WTC11 (cell line): Measurements from ENCODE around the gene MUC4. TPM values are rescaled to one million over a fixed set of nuclear protein-coding genes. Genes with fewer than 3 reads are reported as not detected.

Experiments used
- ATAC-seq: fragments of 200-7000 bp; cut with Tn5 transposase; 2 replicates; pipeline ENCODE4 v1.10.0; 2021; ENCODE audit warnings: mild to moderate bottlenecking, moderate library complexity
- CTCF ChIA-PET: fragments of 300-600 bp; sonication (Branson Sonifier 250); formaldehyde crosslinking; loops from one replicate; lab custom pipeline; 2021; ENCODE audit warnings: antibody characterized with exemption; lab: Charles Lee
- POLR2A ChIA-PET: fragments of 350-600 bp; sonication (Branson Sonifier 250); formaldehyde crosslinking; loops from one replicate; lab custom pipeline; 2021; ENCODE audit warnings: antibody characterized with exemption; lab: Charles Lee
- DNase-seq: peaks from one replicate; pipeline ENCODE4 v3.0.0; 2021; ENCODE audit warnings: low spot score
- H3K27ac Mint-ChIP-seq: 2 replicates; pipeline ENCODE4 v1.8.0; 2021; ENCODE audit warnings: mixed read lengths
- H3K27me3 Mint-ChIP-seq: 2 replicates; pipeline ENCODE4 v1.8.0; 2021; ENCODE audit warnings: low read depth, mild to moderate bottlenecking, moderate library complexity, mixed read lengths
- H3K36me3 Mint-ChIP-seq: 2 replicates; pipeline ENCODE4 v1.8.0; 2021; ENCODE audit warnings: mixed read lengths
- H3K4me1 Mint-ChIP-seq: 2 replicates; pipeline ENCODE4 v1.8.0; 2022; ENCODE audit warnings: mixed read lengths
- H3K4me3 Mint-ChIP-seq: 2 replicates; pipeline ENCODE4 v1.8.0; 2021; ENCODE audit warnings: mild to moderate bottlenecking, moderate library complexity, mixed read lengths
- H3K9me3 Mint-ChIP-seq: 2 replicates; pipeline ENCODE4 v1.8.0; 2021; ENCODE audit warnings: mixed read lengths
- ELF4 ChIP-seq: sonication (generic); formaldehyde crosslinking; IDR thresholded peaks from 2 replicates; pipeline ENCODE4 v1.8.1; 2022; ENCODE audit warnings: low read depth, mild to moderate bottlenecking, moderate library complexity, missing genetic modification reagents
- FOXP1 ChIP-seq: sonication (generic); formaldehyde crosslinking; IDR thresholded peaks from 2 replicates; pipeline ENCODE4 v1.8.0; 2022; ENCODE audit warnings: missing genetic modification reagents, mild to moderate bottlenecking, moderate library complexity, borderline replicate concordance
- OVOL2 ChIP-seq: fragments of 250-450 bp; sonication (Bioruptor Pico); IDR thresholded peaks from 2 replicates; pipeline ENCODE4 v1.9.0; 2021; ENCODE audit warnings: mild to moderate bottlenecking, borderline replicate concordance
- SP1 ChIP-seq: sonication (generic); formaldehyde crosslinking; conservative IDR thresholded peaks from 2 replicates; pipeline ENCODE4 v1.8.1; 2022; ENCODE audit warnings: missing genetic modification reagents
- TCF7 ChIP-seq: sonication (generic); formaldehyde crosslinking; IDR thresholded peaks from 2 replicates; pipeline ENCODE4 v1.8.0; 2022; ENCODE audit warnings: mild to moderate bottlenecking, low read depth, missing genetic modification reagents, moderate library complexity
- TEAD1 ChIP-seq: sonication (generic); formaldehyde crosslinking; IDR thresholded peaks from 2 replicates; pipeline ENCODE4 v1.8.0; 2022; ENCODE audit warnings: mild to moderate bottlenecking, missing genetic modification reagents
- ZNF423 ChIP-seq: fragments of 250-450 bp; sonication (Bioruptor Pico); IDR thresholded peaks from 2 replicates; pipeline ENCODE4 v2.1.2; 2022; ENCODE audit warnings: mild to moderate bottlenecking, moderate library complexity
- total RNA-seq: library from RNA; stranded (reverse); gene quantifications from 3 replicates; pipeline ENCODE4 v1.2.3, GENCODE V29; 2021
- TF ChIP-seq, protein P1 (sequence below): sonication (generic); formaldehyde crosslinking; IDR thresholded peaks from 2 replicates; pipeline ENCODE4 v1.8.1; 2023; ENCODE audit warnings: mild to moderate bottlenecking, missing genetic modification reagents, borderline replicate concordance
- TF ChIP-seq, protein P2 (sequence below): sonication (generic); formaldehyde crosslinking; IDR thresholded peaks from 2 replicates; pipeline ENCODE4 v1.8.1; 2023; ENCODE audit warnings: mild to moderate bottlenecking, missing genetic modification reagents, moderate library complexity
- TF ChIP-seq, protein P3 (sequence below): fragments of 250-450 bp; sonication (Bioruptor Pico); IDR thresholded peaks from 2 replicates; pipeline ENCODE4 v1.9.0; 2021; ENCODE audit warnings: mild to moderate bottlenecking
- TF ChIP-seq, protein P4 (sequence below): sonication (generic); formaldehyde crosslinking; conservative IDR thresholded peaks from 2 replicates; pipeline ENCODE4 v1.8.1; 2022; ENCODE audit warnings: mild to moderate bottlenecking, missing genetic modification reagents
- TF ChIP-seq, protein P5 (sequence below): sonication (generic); formaldehyde crosslinking; IDR thresholded peaks from 2 replicates; pipeline ENCODE4 v1.8.1; 2022; ENCODE audit warnings: missing genetic modification reagents, borderline replicate concordance
- TF ChIP-seq, protein P6 (sequence below): sonication (generic); formaldehyde crosslinking; IDR thresholded peaks from 2 replicates; pipeline ENCODE4 v1.8.1; 2023; ENCODE audit warnings: mild to moderate bottlenecking, missing genetic modification reagents

The MUC4 gene
- total RNA-seq, 1 experiment from 2014 or later, result 2.1 TPM

DNA sequence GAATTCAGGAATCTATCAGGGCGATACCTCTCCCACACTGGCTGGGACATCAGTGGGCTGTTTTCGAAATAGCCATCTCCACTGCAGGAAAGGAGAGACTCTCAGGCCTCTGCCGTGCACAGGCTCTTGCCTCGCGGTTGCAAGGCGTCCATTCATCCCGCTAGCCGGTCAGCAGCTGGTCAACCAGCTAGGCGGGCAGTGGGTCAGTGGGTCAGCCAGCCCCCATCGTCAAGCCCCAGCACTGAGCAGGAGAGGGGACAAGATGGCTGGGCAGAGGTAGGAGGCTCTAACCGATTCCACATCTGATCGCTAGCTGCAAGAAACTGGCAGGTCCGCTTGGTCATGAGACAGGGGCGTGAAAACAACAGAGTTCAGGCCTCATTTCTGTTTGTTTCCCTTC is 45.1 kb downstream of the MUC4 start:
- Mint-ChIP-seq H3K4me1 (peaks cover 3% of the 10 kb centered on the region; the same call in 1 of the 2 replicates), H3K36me3 (no peaks in the 10 kb centered on the region), H3K9me3 (peaks cover 3% of the 10 kb centered on the region; the same call in 1 of the 2 replicates), H3K27ac (no peak overlapping the region), H3K27me3 (no peaks in the 10 kb centered on the region; the same call in 1 of the 2 replicates), H3K4me3 (no peak overlapping the region)
- POLR2A ChIA-PET, result no interaction called here
- CTCF ChIA-PET, result no interaction called here
- ATAC-seq, result no peak
- TF ChIP-seq, protein P1, sequence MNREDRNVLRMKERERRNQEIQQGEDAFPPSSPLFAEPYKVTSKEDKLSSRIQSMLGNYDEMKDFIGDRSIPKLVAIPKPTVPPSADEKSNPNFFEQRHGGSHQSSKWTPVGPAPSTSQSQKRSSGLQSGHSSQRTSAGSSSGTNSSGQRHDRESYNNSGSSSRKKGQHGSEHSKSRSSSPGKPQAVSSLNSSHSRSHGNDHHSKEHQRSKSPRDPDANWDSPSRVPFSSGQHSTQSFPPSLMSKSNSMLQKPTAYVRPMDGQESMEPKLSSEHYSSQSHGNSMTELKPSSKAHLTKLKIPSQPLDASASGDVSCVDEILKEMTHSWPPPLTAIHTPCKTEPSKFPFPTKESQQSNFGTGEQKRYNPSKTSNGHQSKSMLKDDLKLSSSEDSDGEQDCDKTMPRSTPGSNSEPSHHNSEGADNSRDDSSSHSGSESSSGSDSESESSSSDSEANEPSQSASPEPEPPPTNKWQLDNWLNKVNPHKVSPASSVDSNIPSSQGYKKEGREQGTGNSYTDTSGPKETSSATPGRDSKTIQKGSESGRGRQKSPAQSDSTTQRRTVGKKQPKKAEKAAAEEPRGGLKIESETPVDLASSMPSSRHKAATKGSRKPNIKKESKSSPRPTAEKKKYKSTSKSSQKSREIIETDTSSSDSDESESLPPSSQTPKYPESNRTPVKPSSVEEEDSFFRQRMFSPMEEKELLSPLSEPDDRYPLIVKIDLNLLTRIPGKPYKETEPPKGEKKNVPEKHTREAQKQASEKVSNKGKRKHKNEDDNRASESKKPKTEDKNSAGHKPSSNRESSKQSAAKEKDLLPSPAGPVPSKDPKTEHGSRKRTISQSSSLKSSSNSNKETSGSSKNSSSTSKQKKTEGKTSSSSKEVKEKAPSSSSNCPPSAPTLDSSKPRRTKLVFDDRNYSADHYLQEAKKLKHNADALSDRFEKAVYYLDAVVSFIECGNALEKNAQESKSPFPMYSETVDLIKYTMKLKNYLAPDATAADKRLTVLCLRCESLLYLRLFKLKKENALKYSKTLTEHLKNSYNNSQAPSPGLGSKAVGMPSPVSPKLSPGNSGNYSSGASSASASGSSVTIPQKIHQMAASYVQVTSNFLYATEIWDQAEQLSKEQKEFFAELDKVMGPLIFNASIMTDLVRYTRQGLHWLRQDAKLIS (CRISPR knock-in tag), result no peak
- TF ChIP-seq TCF7 (CRISPR knock-in tag) (no peak), ELF4 (CRISPR knock-in tag) (no peak)
- DNase-seq, result no peak

DNA sequence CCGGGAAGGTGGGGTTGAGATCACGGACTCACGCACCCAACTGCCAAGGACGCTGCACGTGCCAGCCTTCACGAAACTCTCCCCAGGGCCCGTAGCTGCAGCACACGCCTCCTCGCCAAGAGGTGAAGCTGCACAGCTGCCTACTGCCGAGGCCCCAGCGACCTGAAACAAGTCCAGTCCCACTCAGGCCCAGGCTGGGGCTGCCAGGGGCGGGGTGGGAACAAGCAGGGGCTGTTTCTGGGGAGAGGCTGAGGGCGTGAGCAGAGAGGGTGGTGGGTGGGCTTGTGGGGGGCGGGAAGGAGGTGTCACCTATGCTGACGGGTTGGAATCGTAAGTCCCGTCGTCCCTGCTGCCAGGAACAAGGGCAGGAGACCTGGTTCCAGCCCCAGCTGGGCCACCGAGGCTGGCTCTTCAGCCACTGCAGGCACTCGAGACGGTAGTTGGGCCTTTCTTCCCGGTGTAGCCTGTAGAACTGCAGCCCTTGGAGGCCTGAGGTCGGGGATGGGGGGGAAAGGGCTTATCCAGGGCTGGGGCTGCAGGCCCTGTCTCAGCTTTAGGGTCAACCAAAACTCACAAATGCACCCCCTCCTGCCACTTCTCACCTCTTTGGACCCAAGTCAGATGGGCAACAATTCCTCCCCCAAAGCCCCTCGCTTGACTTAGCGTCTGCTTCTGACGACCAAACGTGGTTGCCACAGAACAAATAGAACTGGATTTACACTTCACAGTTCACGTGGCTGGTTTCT is 46.6 kb downstream of the MUC4 start:
- Mint-ChIP-seq H3K27ac (no peak overlapping the region), H3K4me1 (peaks cover 3% of the 10 kb centered on the region; the same call in 1 of the 2 replicates), H3K9me3 (peaks cover 3% of the 10 kb centered on the region; the same call in 1 of the 2 replicates), H3K4me3 (no peak overlapping the region), H3K36me3 (no peaks in the 10 kb centered on the region), H3K27me3 (no peaks in the 10 kb centered on the region; the same call in 1 of the 2 replicates)
- CTCF ChIA-PET, result interaction anchor here (0.6 to 1.3 kb wide), 3 partner anchors 17 to 1009 kb away, joined by 3 to 6 read pairs (median 3); no protein-coding TSS in a partner anchor
- ATAC-seq, result no peak
- DNase-seq, result no peak
- TF ChIP-seq SP1 (CRISPR knock-in tag), result no peak
- TF ChIP-seq TEAD1 (CRISPR knock-in tag), result no peak
- TF ChIP-seq, protein P2, sequence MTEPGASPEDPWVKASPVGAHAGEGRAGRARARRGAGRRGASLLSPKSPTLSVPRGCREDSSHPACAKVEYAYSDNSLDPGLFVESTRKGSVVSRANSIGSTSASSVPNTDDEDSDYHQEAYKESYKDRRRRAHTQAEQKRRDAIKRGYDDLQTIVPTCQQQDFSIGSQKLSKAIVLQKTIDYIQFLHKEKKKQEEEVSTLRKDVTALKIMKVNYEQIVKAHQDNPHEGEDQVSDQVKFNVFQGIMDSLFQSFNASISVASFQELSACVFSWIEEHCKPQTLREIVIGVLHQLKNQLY, result no peak
- TF ChIP-seq, protein P3, sequence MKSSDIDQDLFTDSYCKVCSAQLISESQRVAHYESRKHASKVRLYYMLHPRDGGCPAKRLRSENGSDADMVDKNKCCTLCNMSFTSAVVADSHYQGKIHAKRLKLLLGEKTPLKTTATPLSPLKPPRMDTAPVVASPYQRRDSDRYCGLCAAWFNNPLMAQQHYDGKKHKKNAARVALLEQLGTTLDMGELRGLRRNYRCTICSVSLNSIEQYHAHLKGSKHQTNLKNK (CRISPR knock-in tag), result no peak
- TF ChIP-seq OVOL2, result no peak
- no peak for TF ChIP-seq ZNF423 (CRISPR knock-in tag)
- TF ChIP-seq, protein P4, sequence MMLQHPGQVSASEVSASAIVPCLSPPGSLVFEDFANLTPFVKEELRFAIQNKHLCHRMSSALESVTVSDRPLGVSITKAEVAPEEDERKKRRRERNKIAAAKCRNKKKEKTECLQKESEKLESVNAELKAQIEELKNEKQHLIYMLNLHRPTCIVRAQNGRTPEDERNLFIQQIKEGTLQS, result no peak
- POLR2A ChIA-PET, result no interaction called here

DNA sequence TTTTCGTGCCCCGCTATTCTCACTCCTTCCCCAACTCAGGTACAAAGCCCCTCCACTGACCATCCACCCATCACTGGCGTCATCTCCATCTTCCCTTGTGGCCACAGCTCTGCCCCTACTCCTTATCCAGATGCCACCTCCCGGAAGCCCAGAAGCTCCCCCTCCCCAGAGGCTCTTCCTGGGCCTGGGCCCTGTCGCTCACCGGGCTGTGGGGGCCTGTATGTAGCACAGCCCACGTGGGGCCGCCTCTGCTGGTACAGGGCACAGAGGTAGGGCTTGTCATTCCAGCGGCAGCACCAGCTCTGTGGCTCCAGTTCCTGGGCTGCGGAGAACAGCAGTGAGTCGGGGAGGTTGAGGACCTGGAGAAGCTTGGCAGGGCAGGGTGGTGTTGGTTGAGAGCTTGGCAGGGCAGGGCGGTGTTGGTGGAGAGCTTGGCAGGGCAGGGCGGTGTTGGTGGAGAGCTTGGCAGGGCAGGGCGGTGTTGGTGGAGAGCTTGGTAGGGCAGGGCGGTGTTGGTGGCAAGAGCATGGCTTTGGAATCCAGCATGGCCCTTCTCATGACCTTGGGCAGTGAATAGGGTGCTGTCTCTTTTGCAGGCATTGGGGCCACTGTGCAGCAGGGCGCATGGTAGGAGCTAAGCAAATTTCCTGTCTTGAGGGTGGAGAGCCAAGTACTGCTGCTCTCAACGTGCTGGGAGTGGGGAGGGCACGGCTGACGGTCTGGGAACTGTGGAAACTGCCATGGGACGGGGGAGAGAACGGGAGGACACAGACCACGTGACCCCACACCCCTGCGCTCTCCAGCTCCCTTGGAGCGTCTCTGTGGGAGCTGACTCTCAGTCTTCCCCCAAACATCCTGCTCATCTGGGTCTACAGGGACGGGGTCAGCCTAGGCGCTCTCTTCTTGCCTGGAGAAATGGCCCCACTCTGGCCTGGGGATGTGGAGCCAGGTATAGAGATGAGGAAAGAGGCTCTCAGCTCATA is 47.6 kb downstream of the MUC4 start:
- Mint-ChIP-seq H3K27me3 (no peaks in the 10 kb centered on the region; the same call in 1 of the 2 replicates), H3K9me3 (peaks cover 3% of the 10 kb centered on the region; the same call in 1 of the 2 replicates), H3K4me1 (peaks cover 3% of the 10 kb centered on the region; the same call in 1 of the 2 replicates), H3K27ac (no peak overlapping the region), H3K36me3 (no peaks in the 10 kb centered on the region), H3K4me3 (no peak overlapping the region)
- ATAC-seq (no peak), DNase-seq (no peak)
- ChIA-PET POLR2A (no interaction called here), CTCF (interaction anchor here (1.3 to 1.8 kb wide), 3 partner anchors 16 to 86 kb away, joined by 5 to 11 read pairs (median 6); no protein-coding TSS in a partner anchor)
- TF ChIP-seq TCF7 (CRISPR knock-in tag), result no peak
- TF ChIP-seq, protein P5, sequence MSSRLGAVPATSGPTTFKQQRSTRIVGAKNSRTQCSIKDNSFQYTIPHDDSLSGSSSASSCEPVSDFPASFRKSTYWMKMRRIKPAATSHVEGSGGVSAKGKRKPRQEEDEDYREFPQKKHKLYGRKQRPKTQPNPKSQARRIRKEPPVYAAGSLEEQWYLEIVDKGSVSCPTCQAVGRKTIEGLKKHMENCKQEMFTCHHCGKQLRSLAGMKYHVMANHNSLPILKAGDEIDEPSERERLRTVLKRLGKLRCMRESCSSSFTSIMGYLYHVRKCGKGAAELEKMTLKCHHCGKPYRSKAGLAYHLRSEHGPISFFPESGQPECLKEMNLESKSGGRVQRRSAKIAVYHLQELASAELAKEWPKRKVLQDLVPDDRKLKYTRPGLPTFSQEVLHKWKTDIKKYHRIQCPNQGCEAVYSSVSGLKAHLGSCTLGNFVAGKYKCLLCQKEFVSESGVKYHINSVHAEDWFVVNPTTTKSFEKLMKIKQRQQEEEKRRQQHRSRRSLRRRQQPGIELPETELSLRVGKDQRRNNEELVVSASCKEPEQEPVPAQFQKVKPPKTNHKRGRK (CRISPR knock-in tag), result no peak
- TF ChIP-seq, protein P6, sequence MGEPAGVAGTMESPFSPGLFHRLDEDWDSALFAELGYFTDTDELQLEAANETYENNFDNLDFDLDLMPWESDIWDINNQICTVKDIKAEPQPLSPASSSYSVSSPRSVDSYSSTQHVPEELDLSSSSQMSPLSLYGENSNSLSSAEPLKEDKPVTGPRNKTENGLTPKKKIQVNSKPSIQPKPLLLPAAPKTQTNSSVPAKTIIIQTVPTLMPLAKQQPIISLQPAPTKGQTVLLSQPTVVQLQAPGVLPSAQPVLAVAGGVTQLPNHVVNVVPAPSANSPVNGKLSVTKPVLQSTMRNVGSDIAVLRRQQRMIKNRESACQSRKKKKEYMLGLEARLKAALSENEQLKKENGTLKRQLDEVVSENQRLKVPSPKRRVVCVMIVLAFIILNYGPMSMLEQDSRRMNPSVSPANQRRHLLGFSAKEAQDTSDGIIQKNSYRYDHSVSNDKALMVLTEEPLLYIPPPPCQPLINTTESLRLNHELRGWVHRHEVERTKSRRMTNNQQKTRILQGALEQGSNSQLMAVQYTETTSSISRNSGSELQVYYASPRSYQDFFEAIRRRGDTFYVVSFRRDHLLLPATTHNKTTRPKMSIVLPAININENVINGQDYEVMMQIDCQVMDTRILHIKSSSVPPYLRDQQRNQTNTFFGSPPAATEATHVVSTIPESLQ (CRISPR knock-in tag), result no peak
- TF ChIP-seq FOXP1, result 0 out of 2 replicates have a peak, but pooled peaks have one; percentile 30
